ENCODE results near the gene ABCC8. TPM values are rescaled to one million over a fixed set of nuclear protein-coding genes. Genes with fewer than 3 reads are reported as not detected.

ABCC8 gene
- total RNA-seq = not detected

DNA sequence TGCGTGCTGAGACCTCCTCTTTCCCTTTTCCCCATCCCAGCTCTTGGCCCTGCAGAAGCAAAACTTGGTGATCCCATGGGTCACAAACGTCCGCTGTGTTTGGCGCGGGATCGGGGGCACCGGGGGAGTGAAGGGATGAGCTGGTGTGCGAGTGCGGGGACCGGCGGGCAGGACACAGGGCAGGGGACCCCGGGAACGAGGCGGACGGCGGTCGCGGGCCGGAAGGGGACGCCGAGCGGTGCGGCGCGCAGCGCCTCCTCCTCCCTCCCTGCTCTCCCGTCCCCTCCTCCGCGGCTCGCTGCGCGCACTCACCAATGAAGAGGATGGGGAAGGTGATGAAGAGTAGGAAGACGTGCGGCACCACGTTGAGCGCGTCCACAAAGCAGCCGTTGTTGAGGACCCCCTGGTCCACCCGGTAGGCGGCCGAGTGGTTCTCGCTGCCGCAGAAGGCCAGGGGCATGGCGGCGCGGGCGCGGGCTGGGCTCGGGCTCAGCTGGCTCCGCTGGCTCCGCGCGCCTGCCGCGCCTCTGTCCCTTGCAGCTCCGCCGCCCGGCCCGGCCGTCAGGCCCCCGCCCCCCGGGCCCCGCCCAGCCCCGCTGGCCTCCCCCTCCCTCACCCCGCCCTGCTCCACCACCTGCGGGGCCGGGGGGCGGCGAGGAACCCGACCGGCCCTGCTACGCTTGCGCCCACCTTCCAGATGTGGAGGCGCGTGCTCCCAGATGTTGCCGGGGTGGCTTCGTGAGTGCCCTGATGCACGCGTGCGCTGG, at the start of gene ABCC8:
TSS of gene ABCC8 (minus strand) at position 529 of the 767 bp plus-strand sequence. CDS start at position 460, 69 bp downstream.
- no peak for DNase-seq
- Mint-ChIP-seq H3K4me1 (ENCODE audit: low read depth) (peaks cover 7% of the 10 kb centered on the region), H3K27me3 (ENCODE audit: low read depth) (peaks cover 56% of the 10 kb centered on the region), H3K9me3 (no peaks in the 10 kb centered on the region), H3K4me3 (peak within 1 kb of the TSS; percentile 13), H3K36me3 (ENCODE audit: low read depth) (no peaks in the 10 kb centered on the region), H3K27ac (no peak within 1 kb of the TSS)
- intact Hi-C loops (cut with micrococcal nuclease) = no loop called here
- CTCF ChIA-PET = no interaction called here

GRCh38 chr11:17526326-17526725, 49.7 kb upstream of the ABCC8 start:
- Mint-ChIP-seq H3K27ac (no peak overlapping the region), H3K27me3 (ENCODE audit: low read depth) (no peaks in the 10 kb centered on the region), H3K36me3 (ENCODE audit: low read depth) (no peaks in the 10 kb centered on the region), H3K4me3 (no peak overlapping the region), H3K9me3 (no peaks in the 10 kb centered on the region), H3K4me1 (ENCODE audit: low read depth) (no peaks in the 10 kb centered on the region)
- CTCF ChIA-PET = interaction anchor here (0.7 to 0.9 kb wide), 2 partner anchors 136 to 142 kb away, joined by 3 to 6 read pairs; no protein-coding TSS in a partner anchor
- intact Hi-C loops (cut with micrococcal nuclease) = no loop called here
- DNase-seq = no peak

- Mint-ChIP-seq H3K27ac (no peak overlapping the region), H3K36me3 (ENCODE audit: low read depth) (no peaks in the 10 kb centered on the region), H3K27me3 (ENCODE audit: low read depth) (no peaks in the 10 kb centered on the region), H3K4me1 (ENCODE audit: low read depth) (no peaks in the 10 kb centered on the region), H3K9me3 (no peaks in the 10 kb centered on the region), H3K4me3 (no peak overlapping the region)
- CTCF ChIA-PET = interaction anchor here (0.7 kb wide), 1 partner anchor 141 kb away, joined by 6 read pairs; no protein-coding TSS in a partner anchor
- no peak for DNase-seq
- intact Hi-C loops (cut with micrococcal nuclease) = no loop called here
These were observed 48.9 kb upstream of the ABCC8 start for GRCh38 chr11:17525570-17525969.

GRCh38 chr11:17524221-17524620, 47.6 kb upstream of the ABCC8 start:
- H3K4me1 Mint-ChIP-seq (ENCODE audit: low read depth) = no peaks in the 10 kb centered on the region
- H3K9me3 Mint-ChIP-seq = no peaks in the 10 kb centered on the region
- CTCF ChIA-PET = interaction anchor here (1.2 to 1.6 kb wide), 2 partner anchors 140 to 143 kb away, joined by 3 to 5 read pairs; no protein-coding TSS in a partner anchor
- no peak overlapping the region for H3K4me3 Mint-ChIP-seq
- no peak for DNase-seq
- no peak overlapping the region for H3K27ac Mint-ChIP-seq
- H3K27me3 Mint-ChIP-seq (ENCODE audit: low read depth) = no peaks in the 10 kb centered on the region
- intact Hi-C loops (cut with micrococcal nuclease) = no loop called here
- H3K36me3 Mint-ChIP-seq (ENCODE audit: low read depth) = no peaks in the 10 kb centered on the region

DNA sequence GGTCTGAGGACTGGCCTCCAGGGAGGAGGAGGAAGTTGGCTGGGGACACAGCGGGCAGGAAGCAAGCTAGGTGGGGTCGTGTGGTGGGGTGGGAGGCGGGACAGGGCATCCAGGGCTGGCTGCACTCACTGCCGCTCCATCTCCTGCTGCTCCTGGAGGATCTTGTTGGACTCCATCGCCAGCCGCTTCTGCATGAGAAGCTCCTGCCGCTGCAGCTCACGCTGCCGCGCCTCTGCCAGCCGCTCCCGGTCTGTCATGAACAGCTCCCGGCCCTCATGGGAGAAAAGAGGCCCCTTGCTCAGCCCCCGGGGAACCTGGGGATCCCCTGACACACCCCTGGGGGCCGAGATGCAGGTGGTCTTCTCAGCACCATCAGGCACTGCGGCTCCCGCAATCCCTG, 46.0 kb upstream of the ABCC8 start:
- no peak for DNase-seq
- Mint-ChIP-seq H3K36me3 (ENCODE audit: low read depth) (no peaks in the 10 kb centered on the region), H3K4me1 (ENCODE audit: low read depth) (no peaks in the 10 kb centered on the region), H3K27ac (no peak overlapping the region), H3K9me3 (no peaks in the 10 kb centered on the region), H3K4me3 (no peak overlapping the region), H3K27me3 (ENCODE audit: low read depth) (no peaks in the 10 kb centered on the region)
- intact Hi-C loops (cut with micrococcal nuclease) = no loop called here
- CTCF ChIA-PET = interaction anchor here (1.3 to 1.6 kb wide), 2 partner anchors 139 to 293 kb away, joined by 3 to 5 read pairs; no protein-coding TSS in a partner anchor

- no peaks in the 10 kb centered on the region for H3K4me1 Mint-ChIP-seq (ENCODE audit: low read depth)
- H3K27me3 Mint-ChIP-seq (ENCODE audit: low read depth) = no peaks in the 10 kb centered on the region
- intact Hi-C loops (cut with micrococcal nuclease) = no loop called here
- DNase-seq = no peak
- no peak overlapping the region for H3K27ac Mint-ChIP-seq
- H3K36me3 Mint-ChIP-seq (ENCODE audit: low read depth) = no peaks in the 10 kb centered on the region
- no peaks in the 10 kb centered on the region for H3K9me3 Mint-ChIP-seq
- CTCF ChIA-PET = interaction anchor here (1.0 kb wide), 1 partner anchor 312 kb away, joined by 3 read pairs; no protein-coding TSS in a partner anchor
- no peak overlapping the region for H3K4me3 Mint-ChIP-seq
These were observed 44.7 kb upstream of the ABCC8 start for GRCh38 chr11:17521106-17521900.

DNA sequence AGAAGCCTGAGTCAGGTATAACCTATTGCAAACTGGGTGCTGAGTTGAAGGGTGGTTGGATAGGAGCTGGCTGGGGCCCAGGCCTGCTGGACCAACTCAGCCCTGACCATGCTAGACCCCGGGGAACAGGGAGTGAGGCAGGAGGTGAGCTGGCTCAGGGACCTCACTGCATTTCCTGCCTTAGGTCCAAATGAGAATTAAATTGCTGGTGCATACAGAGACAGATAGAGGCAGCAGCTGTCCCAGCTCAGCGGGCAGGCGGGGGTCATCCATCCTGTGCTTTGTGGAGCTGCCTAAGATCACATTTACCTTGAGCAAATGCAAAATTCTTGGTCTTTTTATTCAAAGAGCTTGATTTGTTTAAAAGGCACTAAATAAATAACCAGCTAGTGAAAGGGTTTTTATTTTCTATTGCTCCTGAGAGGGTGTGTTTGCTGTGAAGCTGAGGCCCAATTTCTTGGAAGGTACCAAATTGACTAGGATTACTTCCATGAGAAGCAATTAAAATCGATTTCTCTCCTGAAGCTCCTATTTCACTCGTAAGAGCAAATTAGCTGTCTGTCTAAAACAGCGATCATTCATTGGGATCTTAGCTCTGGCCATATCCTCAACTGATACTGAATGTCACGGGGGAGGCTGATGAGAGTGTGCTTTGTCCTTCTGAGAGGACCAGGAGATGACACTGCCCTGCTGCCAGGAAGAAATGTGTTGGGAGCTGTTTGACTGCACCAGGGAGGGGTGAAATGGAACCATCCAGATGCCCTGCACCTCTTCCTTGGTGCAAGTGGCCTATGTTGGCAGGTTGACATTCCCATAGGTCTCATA, 42.6 kb upstream of the ABCC8 start:
- Mint-ChIP-seq H3K27ac (no peak overlapping the region), H3K27me3 (ENCODE audit: low read depth) (no peaks in the 10 kb centered on the region), H3K4me1 (ENCODE audit: low read depth) (no peaks in the 10 kb centered on the region), H3K4me3 (no peak overlapping the region), H3K36me3 (ENCODE audit: low read depth) (no peaks in the 10 kb centered on the region), H3K9me3 (no peaks in the 10 kb centered on the region)
- CTCF ChIA-PET = interaction anchor here (1.1 to 4.2 kb wide), 3 partner anchors 9 to 135 kb away, joined by 3 to 34 read pairs (median 6); no protein-coding TSS in a partner anchor
- intact Hi-C loops (cut with micrococcal nuclease) = no loop called here
- no peak for DNase-seq

DNA sequence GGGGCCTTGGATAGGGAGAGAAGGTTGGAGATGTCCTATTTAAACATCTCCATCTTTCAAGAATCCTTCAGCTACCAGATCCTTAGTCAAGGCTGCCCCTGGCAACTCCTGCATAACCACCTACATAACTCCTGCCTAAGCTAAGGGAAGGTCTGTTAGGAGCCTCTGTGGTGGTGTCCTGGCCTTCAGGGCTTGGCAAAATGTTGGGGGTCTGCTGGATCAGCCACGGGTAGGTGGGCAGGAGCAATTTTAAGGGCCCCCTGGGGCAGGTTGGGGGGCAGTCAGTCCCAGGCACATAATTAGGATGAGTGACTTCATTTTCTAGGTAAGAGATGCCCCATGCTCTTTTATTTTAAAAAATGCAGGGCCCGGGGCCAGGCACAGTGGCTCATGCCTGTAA, 41.7 kb upstream of the ABCC8 start:
- intact Hi-C loops (cut with micrococcal nuclease) = no loop called here
- no peaks in the 10 kb centered on the region for H3K9me3 Mint-ChIP-seq
- H3K36me3 Mint-ChIP-seq (ENCODE audit: low read depth) = no peaks in the 10 kb centered on the region
- H3K27ac Mint-ChIP-seq = no peak overlapping the region
- H3K4me1 Mint-ChIP-seq (ENCODE audit: low read depth) = no peaks in the 10 kb centered on the region
- no peak for DNase-seq
- no peaks in the 10 kb centered on the region for H3K27me3 Mint-ChIP-seq (ENCODE audit: low read depth)
- H3K4me3 Mint-ChIP-seq = no peak overlapping the region
- CTCF ChIA-PET = interaction anchor here (1.1 to 4.2 kb wide), 2 partner anchors 9 to 135 kb away, joined by 8 to 34 read pairs; no protein-coding TSS in a partner anchor

DNA sequence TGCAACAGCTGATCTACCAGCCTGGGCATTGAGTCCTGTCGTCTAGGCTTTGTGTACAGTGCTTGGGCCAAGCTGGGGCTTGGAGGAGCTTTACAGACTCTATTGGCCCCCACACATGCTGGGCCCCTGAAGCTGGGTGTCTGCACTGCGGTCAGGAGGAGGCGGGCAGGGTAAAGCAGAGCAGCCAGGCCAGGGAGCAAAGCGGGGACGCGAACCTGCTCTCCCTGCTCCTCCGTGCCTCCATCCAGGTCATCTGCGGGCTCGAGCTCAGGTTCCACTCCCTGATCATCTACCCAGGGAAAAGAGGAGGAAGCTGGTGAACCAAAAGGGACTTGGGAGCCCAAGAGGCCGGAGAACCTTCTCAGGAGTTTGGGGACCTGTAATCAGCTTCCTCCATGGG, 40.5 kb upstream of the ABCC8 start:
- CTCF ChIA-PET = interaction anchor here (0.9 to 4.2 kb wide), 4 partner anchors 11 to 287 kb away, joined by 3 to 34 read pairs (median 6); no protein-coding TSS in a partner anchor
- Mint-ChIP-seq H3K9me3 (no peaks in the 10 kb centered on the region), H3K27me3 (ENCODE audit: low read depth) (no peaks in the 10 kb centered on the region), H3K4me1 (ENCODE audit: low read depth) (no peaks in the 10 kb centered on the region), H3K27ac (no peak overlapping the region), H3K36me3 (ENCODE audit: low read depth) (no peaks in the 10 kb centered on the region), H3K4me3 (no peak overlapping the region)
- no peak for DNase-seq
- intact Hi-C loops (cut with micrococcal nuclease) = no loop called here

GRCh38 chr11:17516551-17517150, 40.0 kb upstream of the ABCC8 start:
- Mint-ChIP-seq H3K4me3 (no peak overlapping the region), H3K9me3 (no peaks in the 10 kb centered on the region), H3K27ac (no peak overlapping the region), H3K27me3 (ENCODE audit: low read depth) (no peaks in the 10 kb centered on the region), H3K4me1 (ENCODE audit: low read depth) (no peaks in the 10 kb centered on the region), H3K36me3 (ENCODE audit: low read depth) (no peaks in the 10 kb centered on the region)
- intact Hi-C loops (cut with micrococcal nuclease) = no loop called here
- DNase-seq = no peak
- CTCF ChIA-PET = interaction anchor here (0.9 to 4.2 kb wide), 3 partner anchors 11 to 287 kb away, joined by 3 to 34 read pairs (median 3); no protein-coding TSS in a partner anchor

DNA sequence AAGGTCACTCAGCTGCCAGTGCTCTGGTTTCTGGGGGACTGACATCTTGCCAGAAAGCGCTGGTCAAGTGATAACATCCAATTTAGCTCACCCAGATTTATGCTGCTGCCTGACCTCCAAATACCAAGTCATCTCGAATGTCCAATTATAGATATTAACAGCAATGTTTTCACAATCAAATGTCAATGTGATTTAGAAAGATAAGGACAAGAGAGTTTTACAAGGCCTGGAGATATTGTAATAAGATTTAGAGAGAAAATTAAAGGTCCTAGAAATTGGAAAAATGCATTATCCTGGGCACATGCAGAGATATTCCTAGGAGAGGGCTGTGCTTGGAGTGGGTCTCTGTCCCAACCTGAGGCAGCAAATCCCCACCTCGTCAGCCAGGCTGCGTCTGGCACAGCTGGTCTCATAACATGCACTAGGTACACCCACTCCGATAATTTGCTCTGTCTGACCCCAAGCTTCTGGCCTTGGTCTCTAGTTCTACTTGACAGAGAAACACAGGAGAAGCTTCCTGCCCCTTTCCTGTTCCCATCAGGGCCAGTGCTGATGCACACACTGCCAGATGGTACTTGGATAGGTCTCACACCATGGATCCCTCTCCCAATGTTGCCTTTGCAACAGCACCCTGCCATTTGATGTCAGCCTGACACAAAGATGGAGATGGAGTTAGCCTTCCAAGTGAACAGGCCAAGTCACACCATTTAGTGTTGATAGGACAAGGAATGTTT, 39.0 kb upstream of the ABCC8 start:
- Mint-ChIP-seq H3K36me3 (ENCODE audit: low read depth) (no peaks in the 10 kb centered on the region), H3K9me3 (no peaks in the 10 kb centered on the region), H3K4me3 (no peak overlapping the region), H3K4me1 (ENCODE audit: low read depth) (no peaks in the 10 kb centered on the region), H3K27ac (no peak overlapping the region), H3K27me3 (ENCODE audit: low read depth) (no peaks in the 10 kb centered on the region)
- no peak for DNase-seq
- intact Hi-C loops (cut with micrococcal nuclease) = no loop called here
- CTCF ChIA-PET = interaction anchor here (1.2 kb wide), 1 partner anchor 132 kb away, joined by 4 read pairs; no protein-coding TSS in a partner anchor
